HEK293 (cell line): Measurements from ENCODE around the gene ASB16.

Experiments
- CTCF ChIP-seq: fragments of 450-650 bp; formaldehyde crosslinking; IDR thresholded peaks from 2 replicates; pipeline ENCODE4 v1.5.1; 2016; ENCODE audit warnings: missing biosample characterization, missing genetic modification characterization
- IKZF3 ChIP-seq: fragments of 450-650 bp; IDR thresholded peaks from 2 replicates; pipeline ENCODE4 v1.5.0; 2018; ENCODE audit warnings: missing biosample characterization, mild to moderate bottlenecking, missing genetic modification characterization, moderate library complexity
- OVOL3 ChIP-seq: fragments of 450-650 bp; formaldehyde crosslinking; IDR thresholded peaks from 2 replicates; pipeline ENCODE4 v1.5.1; 2016; ENCODE audit warnings: missing biosample characterization, missing genetic modification characterization
- REPIN1 ChIP-seq: fragments of 450-650 bp; formaldehyde crosslinking; IDR thresholded peaks from 2 replicates; pipeline ENCODE4 v1.5.1; 2017; ENCODE audit warnings: missing biosample characterization, missing genetic modification characterization, low read depth
- ZBTB1 ChIP-seq: fragments of 450-650 bp; formaldehyde crosslinking; IDR thresholded peaks from 2 replicates; pipeline ENCODE4 v1.5.1; 2016; ENCODE audit warnings: missing biosample characterization, missing genetic modification characterization
- ZNF274 ChIP-seq, 2 experiments: fragments of 200-500 bp in 1 of 2; fragments of 450-650 bp in 1 of 2; sonication (Bioruptor generic) in 1 of 2; formaldehyde crosslinking in 1 of 2; IDR thresholded peaks; 2 replicates each; pipeline versions ENCODE4 v1.5.1 to v1.6.1; 2014 to 2016; ENCODE audit warnings: borderline replicate concordance in 1 of 2, inconsistent platforms in 1 of 2, low read length in 1 of 2, missing biosample characterization in 1 of 2, missing genetic modification characterization in 1 of 2
- ZNF654 ChIP-seq: fragments of 450-650 bp; formaldehyde crosslinking; IDR thresholded peaks from 2 replicates; pipeline ENCODE4 v1.5.1; 2016; ENCODE audit warnings: low read depth, missing biosample characterization, missing genetic modification characterization
- ZNF677 ChIP-seq: fragments of 450-650 bp; IDR thresholded peaks from 2 replicates; pipeline ENCODE4 v1.5.0; 2018; ENCODE audit warnings: missing biosample characterization, mild to moderate bottlenecking, missing genetic modification characterization, moderate library complexity
- TF ChIP-seq, protein P1 (sequence below): fragments of 450-650 bp; formaldehyde crosslinking; IDR thresholded peaks from 2 replicates; pipeline ENCODE4 v1.5.1; 2016; ENCODE audit warnings: missing biosample characterization, missing genetic modification characterization, borderline replicate concordance

GRCh38 chr17:44164476-44164875 is 6.0 kb upstream of the ASB16 start:
- TF ChIP-seq IKZF3 (tag by site-specific recombination), result no peak
- no peak for TF ChIP-seq ZNF654 (tag by site-specific recombination)
- no peak for TF ChIP-seq CTCF
- TF ChIP-seq REPIN1 (tag by site-specific recombination), result no peak
- TF ChIP-seq ZBTB1, result no peak
- TF ChIP-seq, protein P1, sequence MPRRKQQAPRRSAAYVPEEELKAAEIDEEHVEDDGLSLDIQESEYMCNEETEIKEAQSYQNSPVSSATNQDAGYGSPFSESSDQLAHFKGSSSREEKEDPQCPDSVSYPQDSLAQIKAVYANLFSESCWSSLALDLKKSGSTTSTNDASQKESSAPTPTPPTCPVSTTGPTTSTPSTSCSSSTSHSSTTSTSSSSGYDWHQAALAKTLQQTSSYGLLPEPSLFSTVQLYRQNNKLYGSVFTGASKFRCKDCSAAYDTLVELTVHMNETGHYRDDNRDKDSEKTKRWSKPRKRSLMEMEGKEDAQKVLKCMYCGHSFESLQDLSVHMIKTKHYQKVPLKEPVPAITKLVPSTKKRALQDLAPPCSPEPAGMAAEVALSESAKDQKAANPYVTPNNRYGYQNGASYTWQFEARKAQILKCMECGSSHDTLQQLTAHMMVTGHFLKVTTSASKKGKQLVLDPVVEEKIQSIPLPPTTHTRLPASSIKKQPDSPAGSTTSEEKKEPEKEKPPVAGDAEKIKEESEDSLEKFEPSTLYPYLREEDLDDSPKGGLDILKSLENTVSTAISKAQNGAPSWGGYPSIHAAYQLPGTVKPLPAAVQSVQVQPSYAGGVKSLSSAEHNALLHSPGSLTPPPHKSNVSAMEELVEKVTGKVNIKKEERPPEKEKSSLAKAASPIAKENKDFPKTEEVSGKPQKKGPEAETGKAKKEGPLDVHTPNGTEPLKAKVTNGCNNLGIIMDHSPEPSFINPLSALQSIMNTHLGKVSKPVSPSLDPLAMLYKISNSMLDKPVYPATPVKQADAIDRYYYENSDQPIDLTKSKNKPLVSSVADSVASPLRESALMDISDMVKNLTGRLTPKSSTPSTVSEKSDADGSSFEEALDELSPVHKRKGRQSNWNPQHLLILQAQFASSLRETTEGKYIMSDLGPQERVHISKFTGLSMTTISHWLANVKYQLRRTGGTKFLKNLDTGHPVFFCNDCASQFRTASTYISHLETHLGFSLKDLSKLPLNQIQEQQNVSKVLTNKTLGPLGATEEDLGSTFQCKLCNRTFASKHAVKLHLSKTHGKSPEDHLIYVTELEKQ (tag by site-specific recombination), result no peak
- no peak for TF ChIP-seq OVOL3 (tag by site-specific recombination)
- no peak for TF ChIP-seq ZNF677 (tag by site-specific recombination)
- TF ChIP-seq ZNF274 (IDR thresholded peaks at IDR 0.05; ENCODE audit: low read length), result no peak
- TF ChIP-seq ZNF274 (tag by site-specific recombination; IDR thresholded peaks at IDR 0.05; ENCODE audit: borderline replicate concordance), result no peak
